ENCODE results near the gene DLG5. TPM values are rescaled to one million over a fixed set of nuclear protein-coding genes. Genes with fewer than 3 reads are reported as not detected.

DLG5 gene
- total RNA-seq, 2 donors from 2014 or later = 1.3 to 4.6 TPM

DNA sequence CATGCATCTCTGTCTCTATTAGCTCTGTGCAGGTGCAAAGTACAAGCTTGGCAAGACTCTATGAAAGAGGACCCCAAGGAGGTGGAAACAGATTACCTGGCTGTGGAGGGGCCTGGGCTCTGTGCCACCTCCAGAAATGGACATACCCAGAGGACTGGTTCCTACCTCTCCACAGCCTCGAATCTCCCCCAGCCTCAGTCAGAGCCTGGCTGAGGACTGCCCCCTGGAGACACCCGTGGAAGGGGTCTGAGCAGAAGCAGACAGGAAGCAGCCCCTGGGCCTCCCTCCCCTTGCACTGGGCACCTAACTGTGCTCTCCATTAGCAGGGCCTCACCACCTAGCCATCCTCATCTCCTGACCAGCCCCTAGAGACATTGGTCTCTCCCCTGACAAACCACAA, 92.0 kb downstream of the DLG5 start:
- DNase-seq (ENCODE audit: low spot score in 2 of 2) (no peak), ATAC-seq (no peak)
- Mint-ChIP-seq H3K27ac (no peak overlapping the region), H3K36me3 (no peaks in the 10 kb centered on the region), H3K9me3 (no peaks in the 10 kb centered on the region)

DNA sequence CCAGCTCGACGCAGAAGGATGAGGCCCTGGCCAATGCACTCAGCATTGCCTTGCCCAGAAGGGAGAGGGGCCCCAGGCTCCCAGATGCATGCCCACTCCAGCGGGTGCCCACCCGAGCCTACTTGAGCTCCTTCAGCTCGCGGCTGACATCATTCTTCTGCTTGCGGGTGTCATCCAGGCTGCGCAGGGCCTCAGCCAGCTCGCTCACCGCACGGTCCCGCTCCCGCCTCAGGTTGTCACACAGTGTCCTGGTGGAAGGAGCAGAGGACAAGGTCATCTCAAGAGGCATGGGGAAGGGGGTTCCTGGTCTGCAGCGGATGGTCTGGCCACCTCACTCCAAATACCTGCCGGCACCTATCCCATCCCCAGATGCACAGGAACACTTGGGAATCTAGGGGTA, 92.8 kb downstream of the DLG5 start:
- Mint-ChIP-seq H3K9me3 (no peaks in the 10 kb centered on the region), H3K27ac (no peak overlapping the region), H3K36me3 (no peaks in the 10 kb centered on the region)
- ATAC-seq = no peak
- no peak for DNase-seq (ENCODE audit: low spot score in 2 of 2)

DNA sequence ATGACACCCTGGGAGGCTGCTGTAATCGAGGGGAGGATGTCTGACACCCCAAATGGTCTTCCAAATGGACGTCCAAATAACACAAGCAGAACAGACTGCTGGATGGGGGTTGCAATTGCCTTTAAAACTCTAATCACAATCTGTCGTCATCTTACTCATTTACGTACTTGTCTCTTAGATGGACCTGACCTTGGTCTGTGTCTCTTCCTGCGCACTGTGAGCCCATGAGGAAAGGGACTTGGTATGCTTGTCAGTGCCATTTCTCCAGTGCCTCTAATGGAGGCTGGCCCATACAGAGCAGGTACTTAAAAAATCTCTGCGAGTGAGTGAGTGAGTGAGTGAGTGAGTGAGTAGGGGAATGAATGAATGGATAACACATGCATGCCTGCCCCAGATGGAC, 93.3 kb downstream of the DLG5 start:
- H3K9me3 Mint-ChIP-seq = no peaks in the 10 kb centered on the region
- no peak overlapping the region for H3K27ac Mint-ChIP-seq
- ATAC-seq (no peak), DNase-seq (ENCODE audit: low spot score in 2 of 2) (no peak)
- no peaks in the 10 kb centered on the region for H3K36me3 Mint-ChIP-seq

DNA sequence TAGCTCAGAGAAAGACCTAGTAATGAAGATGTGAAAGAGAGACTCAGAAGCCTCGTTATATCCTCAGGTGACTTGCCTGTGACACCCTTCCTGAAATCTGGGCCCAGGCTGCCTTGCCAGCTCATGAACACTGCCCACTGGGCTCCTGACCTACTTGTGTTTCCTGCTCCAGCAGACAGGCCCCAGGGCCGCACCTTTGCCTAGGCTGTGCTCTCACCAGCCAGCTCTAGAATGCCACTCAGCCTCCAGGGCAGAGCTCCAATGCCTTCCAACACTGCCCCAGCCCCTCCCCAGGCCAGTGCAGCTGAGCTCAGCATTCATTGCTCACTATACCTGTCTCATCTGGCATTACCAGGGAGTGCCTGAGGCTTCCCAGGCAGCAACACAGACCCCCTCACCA, 94.3 kb downstream of the DLG5 start:
- ATAC-seq (no peak), DNase-seq (ENCODE audit: low spot score in 2 of 2) (no peak)
- Mint-ChIP-seq H3K9me3 (no peaks in the 10 kb centered on the region), H3K36me3 (no peaks in the 10 kb centered on the region), H3K27ac (no peak overlapping the region)

DNA sequence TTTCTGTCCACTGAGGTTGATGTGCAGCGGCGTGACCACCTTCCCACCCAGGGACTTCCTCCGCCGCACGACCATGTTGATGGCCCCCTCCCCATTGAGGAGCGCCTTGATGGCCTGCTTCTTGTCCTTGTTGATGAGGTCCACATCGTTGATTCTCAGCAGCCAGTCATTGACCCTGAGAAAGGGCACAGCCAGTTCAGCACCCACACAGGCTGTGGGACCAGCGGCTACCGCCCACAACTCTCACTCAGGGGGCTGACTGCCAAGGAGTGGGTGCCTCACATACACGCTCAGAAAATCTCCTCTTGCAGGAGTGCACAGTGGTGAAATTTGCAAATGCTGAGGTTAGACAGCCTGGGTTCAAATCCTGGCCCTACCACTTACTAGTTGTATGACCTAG, 97.2 kb downstream of the DLG5 start:
- Mint-ChIP-seq H3K9me3 (no peaks in the 10 kb centered on the region), H3K27ac (peak overlapping the region in 1 of 2 donors; percentile 14), H3K36me3 (no peaks in the 10 kb centered on the region)
- ATAC-seq (no peak), DNase-seq (ENCODE audit: low spot score in 2 of 2) (no peak)

DNA sequence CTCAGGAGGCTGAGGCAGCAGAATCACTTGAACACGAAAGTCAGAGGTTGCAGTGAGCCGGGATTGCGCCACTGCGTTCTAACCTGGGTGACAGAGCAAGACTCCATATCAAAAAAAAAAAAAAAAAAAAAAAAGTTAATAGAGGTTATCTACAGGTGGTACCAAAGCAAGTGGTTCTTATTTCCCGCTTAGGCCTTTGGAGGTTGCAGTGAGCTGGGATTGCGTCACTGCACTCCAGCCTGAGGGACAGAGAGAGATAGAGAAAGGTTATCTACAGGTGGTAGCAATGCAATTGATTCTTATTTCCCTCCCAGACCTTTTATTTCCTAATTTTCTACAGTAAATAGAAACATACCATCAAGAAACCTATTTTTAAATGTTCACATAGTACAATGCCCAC, 98.2 kb downstream of the DLG5 start:
- ATAC-seq = no peak

DNA sequence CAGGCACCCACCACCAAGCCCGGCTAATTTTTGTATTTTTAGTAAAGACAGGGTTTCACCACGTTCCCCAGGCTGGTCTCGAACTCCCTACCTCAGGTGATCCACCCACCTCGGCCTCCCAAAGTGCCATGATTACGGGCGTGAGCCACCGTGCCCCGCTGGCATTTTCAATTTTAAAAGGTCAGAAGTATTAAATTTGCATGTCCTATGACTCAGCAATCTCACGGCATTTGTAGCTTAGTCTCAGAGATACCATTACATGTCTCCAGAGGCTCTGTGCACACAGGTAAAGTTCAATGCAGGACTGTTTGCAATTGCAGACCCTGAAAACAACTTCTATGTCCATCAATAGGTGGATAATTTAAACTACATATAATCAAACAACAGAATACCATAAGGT, 99.2 kb downstream of the DLG5 start:
- Mint-ChIP-seq H3K27ac (no peak overlapping the region), H3K36me3 (no peaks in the 10 kb centered on the region), H3K9me3 (no peaks in the 10 kb centered on the region)
- DNase-seq (ENCODE audit: low spot score in 2 of 2) = no peak
- no peak for ATAC-seq

More for the DNA sequence above, 98.2 kb downstream of the DLG5 start:
- DNase-seq (ENCODE audit: low spot score in 2 of 2) = no peak
- no peaks in the 10 kb centered on the region for H3K36me3 Mint-ChIP-seq
- H3K9me3 Mint-ChIP-seq = no peaks in the 10 kb centered on the region
- no peak overlapping the region for H3K27ac Mint-ChIP-seq

DNA sequence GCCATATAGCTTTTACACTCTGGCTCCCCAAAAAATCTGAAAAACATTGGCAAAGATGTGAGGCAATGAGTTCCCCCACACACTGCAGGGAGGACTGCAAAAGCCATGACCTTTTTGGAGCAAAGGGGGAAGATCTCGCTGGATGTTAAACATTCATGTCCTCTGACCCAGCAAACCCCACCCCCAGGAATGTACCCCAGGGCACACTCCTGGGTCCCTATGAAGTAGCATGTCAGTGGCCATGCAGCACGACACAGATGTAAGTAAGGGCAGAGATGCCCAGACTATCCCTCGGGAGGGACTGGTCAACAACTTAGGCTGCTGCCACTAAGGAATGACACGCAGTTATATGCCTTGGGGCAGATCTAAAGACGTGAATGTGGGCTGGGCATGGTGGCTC, 100.6 kb downstream of the DLG5 start:
- ATAC-seq (no peak), DNase-seq (ENCODE audit: low spot score in 2 of 2) (no peak)
- no peak overlapping the region for H3K27ac Mint-ChIP-seq
- H3K9me3 Mint-ChIP-seq = no peaks in the 10 kb centered on the region
- no peaks in the 10 kb centered on the region for H3K36me3 Mint-ChIP-seq

DNA sequence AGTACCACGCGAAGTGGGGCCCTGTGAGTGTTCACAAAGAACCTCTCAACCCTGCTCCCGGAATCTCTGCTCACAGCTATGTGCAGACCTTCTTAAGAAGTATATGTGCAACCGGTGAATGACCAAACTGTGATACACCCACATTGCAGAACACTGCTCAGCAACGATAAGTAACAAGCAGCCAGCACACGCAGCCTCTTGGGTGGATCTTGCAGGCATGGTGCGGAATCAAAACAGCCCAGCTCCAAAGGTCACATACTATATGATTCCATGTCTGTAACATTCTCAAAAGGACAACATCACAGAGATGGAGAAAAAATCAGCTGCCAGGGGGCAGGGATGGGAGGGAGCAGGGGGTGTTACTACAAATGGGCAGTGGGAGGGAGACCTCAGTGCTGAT, 101.6 kb downstream of the DLG5 start:
- ATAC-seq = no peak
- DNase-seq (ENCODE audit: low spot score in 2 of 2) = no peak
- H3K27ac Mint-ChIP-seq = no peak overlapping the region
- H3K36me3 Mint-ChIP-seq = no peaks in the 10 kb centered on the region
- H3K9me3 Mint-ChIP-seq = no peaks in the 10 kb centered on the region

DNA sequence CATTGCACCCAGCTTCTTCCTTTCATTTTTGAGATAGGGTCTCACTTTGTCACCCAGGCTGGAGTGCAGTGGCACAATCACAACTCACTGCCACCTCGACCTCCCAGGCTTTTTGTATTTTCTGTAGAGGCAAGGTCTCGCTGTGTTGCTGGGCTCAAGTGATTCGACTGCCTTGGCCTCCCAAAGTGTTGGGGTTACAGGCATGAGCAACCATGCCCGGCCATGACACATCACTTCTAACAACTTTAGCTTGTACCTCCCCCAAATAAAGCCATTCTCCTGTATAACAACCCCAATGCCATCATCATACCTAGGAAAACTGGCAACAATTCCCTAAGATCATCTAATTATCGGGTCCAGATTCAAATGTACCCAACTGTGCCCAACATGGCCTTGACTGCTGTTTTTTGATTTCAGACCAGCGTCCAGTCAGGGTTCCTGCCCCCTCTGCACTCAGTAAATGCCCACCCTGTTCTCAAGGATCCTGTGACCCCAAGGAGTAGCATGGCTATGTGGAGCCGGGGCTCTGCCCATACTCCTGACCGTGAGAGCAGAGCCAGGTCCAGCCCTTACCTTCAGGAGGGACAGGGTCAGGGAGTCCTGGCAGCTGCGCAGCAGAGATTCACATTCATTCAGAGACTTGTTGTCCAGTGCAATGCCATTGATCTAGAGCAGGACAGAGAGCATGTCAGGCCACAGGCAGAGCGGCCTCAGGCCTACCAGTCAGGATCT, 102.6 kb downstream of the DLG5 start:
- no peaks in the 10 kb centered on the region for H3K9me3 Mint-ChIP-seq
- no peak for ATAC-seq
- DNase-seq (ENCODE audit: low spot score in 2 of 2) = no peak
- H3K27ac Mint-ChIP-seq = no peak overlapping the region
- no peaks in the 10 kb centered on the region for H3K36me3 Mint-ChIP-seq

DNA sequence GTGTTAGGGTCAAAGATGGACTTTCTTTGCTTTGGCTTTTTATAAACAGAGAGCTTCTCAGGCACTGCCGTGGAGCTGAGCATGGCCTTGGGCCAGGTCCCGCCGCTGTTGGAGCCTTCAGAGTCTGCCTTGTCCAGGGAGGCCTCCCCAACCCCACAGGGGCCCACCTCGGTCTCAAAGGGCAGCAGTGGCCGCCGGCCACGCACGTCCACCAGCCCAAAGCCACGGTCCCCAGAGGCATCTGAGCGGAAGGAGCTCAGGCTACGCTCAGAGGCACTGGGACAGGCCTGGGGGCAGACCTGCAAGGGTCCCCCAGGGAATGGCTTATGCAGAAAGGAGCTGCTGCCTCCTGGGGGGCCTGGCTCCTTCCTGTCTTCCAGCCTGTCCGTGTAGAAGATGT, 105.0 kb downstream of the DLG5 start:
- ATAC-seq (no peak), DNase-seq (ENCODE audit: low spot score in 2 of 2) (no peak)
- Mint-ChIP-seq H3K27ac (peak overlapping the region in 1 of 2 donors; percentile 2), H3K9me3 (no peaks in the 10 kb centered on the region), H3K36me3 (no peaks in the 10 kb centered on the region)

DNA sequence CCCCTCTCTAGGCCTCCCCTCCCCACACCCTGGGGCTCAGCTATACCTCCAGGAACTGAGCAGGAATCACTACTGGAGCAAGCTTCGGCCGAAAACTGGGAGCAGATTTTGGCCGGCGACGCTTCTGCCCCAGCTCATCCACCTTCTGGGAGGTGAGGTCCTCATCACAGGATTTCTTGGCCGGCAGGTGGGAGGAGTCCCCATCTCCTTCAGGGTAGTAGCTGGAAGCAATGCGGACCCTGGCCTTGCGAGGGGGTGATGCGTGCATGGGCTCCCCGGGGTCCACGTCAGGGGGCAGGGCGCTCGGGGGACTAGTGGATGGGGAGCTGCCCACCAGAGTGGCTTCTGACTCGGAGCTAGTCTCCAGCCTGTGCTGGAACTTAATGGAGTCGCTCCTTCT, 105.5 kb downstream of the DLG5 start:
- Mint-ChIP-seq H3K9me3 (no peaks in the 10 kb centered on the region), H3K36me3 (no peaks in the 10 kb centered on the region), H3K27ac (no peak overlapping the region)
- DNase-seq (ENCODE audit: low spot score in 2 of 2) (no peak), ATAC-seq (no peak)

DNA sequence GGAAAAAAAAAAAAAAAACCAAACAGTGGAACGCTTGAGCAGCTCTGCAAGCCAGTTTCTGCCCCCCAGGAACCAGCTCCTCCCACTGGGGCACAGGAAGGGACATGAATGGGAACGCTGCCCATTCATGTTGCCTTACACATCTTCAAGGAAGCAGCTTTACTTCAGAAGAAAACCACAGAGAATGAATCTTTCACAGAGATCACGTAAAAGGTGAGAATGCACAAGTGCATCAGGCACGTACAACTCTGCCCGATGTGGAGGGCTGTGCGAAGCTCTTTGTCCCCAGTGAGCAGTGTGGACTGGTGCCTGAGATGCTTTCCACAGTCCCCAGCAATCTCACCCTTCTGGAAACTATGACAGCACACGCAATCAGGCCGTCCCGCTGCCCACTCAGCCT, 106.2 kb downstream of the DLG5 start:
- H3K36me3 Mint-ChIP-seq = no peaks in the 10 kb centered on the region
- ATAC-seq (peak; percentile 58 to 78), DNase-seq (ENCODE audit: low spot score in 2 of 2) (no peak)
- no peak overlapping the region for H3K27ac Mint-ChIP-seq
- H3K9me3 Mint-ChIP-seq = no peaks in the 10 kb centered on the region

DNA sequence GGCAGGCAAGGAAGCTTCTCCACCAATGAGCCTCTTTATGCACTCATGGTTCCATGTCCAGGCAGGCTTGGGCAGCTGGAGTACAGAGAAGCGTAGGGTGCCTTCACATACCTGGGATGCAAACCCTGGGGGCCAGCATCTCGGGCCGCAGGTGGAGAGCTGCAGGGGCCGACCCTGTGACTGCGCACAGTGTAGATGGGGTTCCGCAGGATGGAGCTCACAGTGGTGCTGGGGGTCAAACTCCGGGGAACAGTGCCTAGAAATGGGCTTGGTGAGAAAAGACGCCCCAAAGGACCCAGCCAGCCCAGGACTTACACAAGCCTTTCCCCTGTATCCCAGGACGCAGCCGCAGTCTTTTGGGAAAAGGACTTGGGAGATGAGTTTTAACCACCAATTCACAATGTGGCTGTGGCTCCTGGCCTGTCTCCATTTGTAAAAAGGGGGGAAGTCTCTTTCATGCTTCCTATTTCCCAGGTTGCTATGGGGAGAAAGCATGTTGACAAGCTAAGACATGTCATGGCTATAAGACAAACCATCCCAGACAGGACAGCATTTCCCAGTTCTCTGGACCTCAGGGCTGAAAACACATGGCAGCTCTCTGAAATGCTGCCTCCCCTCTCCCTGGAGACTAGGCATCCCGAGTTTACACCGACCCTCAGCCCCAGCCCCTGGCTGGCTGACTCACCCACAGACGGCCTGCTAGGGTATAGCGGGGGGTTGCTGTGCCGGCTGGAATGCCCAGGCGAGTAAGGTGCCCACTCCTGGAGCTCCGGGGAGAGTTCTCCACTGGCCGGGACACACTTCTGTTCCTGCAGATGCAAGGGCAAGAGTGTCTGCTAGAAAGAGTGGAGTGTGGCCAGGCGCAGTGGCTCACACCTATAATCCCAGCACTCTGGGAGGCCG, 107.1 kb downstream of the DLG5 start:
- H3K27ac Mint-ChIP-seq = no peak overlapping the region
- no peaks in the 10 kb centered on the region for H3K36me3 Mint-ChIP-seq
- ATAC-seq (no peak), DNase-seq (ENCODE audit: low spot score in 2 of 2) (no peak)
- no peaks in the 10 kb centered on the region for H3K9me3 Mint-ChIP-seq

DNA sequence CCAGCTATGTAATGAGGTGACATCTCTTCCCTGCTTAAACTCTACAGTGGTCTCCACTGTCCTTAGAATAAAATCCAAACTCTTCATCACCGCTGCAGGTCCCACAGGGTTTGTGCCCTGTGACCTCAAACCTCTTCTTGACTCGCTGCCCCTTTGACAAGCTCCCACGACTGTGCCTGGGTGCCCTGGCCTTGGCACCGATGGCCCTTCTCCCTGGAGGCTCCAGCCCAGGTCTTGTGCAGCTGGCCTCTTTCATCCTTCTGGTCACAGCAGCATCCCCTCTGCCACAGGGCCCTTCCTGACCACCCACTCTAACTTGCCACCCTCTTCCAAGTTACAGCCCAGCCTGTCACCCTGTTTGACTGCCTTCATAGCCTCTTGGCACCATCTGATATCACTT, 108.2 kb downstream of the DLG5 start:
- no peak overlapping the region for H3K27ac Mint-ChIP-seq
- no peaks in the 10 kb centered on the region for H3K36me3 Mint-ChIP-seq
- H3K9me3 Mint-ChIP-seq = no peaks in the 10 kb centered on the region
- DNase-seq (ENCODE audit: low spot score in 2 of 2) (no peak), ATAC-seq (no peak)

DNA sequence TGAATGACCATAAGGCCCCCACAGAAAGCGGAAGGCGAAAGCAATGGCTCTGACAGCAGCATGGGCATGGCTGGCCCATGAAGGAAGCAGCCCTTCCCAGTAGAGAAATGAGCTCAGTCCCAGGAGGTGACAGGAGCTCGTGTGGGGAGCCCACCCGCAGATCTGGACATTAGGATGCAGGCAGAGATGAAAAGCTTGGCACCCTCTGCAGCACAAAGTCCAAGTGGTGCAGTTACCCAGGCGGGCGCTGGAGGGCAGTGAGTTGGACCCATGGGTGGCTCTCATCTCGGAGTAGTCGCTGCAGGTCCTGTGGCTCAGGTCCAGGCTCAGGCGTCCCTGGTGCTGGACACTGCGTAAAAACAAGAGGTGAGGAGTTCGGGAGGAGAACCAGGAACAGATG, 109.0 kb downstream of the DLG5 start:
- ATAC-seq = no peak
- H3K36me3 Mint-ChIP-seq = no peaks in the 10 kb centered on the region

DNA sequence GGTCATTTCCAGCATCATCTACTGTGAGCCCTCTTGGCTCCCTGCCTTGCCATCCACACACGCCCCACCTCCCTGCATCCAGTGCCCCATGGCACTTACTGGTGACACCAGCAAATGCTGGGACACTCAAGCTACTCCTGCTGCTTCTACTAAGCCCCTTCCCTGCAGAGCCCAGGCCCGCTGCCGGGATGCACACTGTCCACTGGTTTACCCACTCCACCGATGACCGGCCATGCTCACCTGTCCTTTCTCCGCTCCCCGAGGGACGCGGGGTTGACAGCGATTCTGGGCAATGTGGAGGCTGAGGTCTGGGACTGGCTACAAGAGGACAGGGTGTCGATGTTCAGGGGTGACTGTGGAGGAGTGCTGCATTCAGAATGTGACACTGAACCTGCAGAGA, 110.2 kb downstream of the DLG5 start:
- no peaks in the 10 kb centered on the region for H3K36me3 Mint-ChIP-seq
- DNase-seq (ENCODE audit: low spot score in 2 of 2) (no peak), ATAC-seq (no peak)
- no peak overlapping the region for H3K27ac Mint-ChIP-seq
- no peaks in the 10 kb centered on the region for H3K9me3 Mint-ChIP-seq

More for the DNA sequence above, 109.0 kb downstream of the DLG5 start:
- H3K27ac Mint-ChIP-seq = peak overlapping the region in 1 of 2 donors; percentile 83
- no peaks in the 10 kb centered on the region for H3K9me3 Mint-ChIP-seq
- no peak for DNase-seq (ENCODE audit: low spot score in 2 of 2)

DNA sequence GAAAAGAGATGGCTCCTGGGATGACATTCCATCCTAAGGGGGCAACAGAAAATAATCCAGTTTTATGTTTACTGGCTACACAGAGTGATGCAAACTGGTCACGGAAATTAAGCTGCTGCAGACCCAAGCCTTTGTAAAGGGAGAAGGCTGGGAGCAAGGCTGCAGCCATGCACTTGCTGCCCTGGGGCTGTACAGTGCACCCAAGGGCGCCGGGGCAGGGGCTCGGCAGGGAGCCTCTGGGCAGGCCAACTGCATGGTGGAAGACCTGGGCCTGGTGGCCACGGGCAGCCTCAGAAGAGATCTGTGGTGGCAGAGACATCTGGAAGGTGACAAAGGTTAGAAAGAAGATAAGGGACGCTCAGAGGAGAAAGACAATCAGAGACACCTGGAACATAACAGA, 113.8 kb downstream of the DLG5 start:
- no peaks in the 10 kb centered on the region for H3K9me3 Mint-ChIP-seq
- H3K27ac Mint-ChIP-seq = no peak overlapping the region
- no peaks in the 10 kb centered on the region for H3K36me3 Mint-ChIP-seq
- no peak for ATAC-seq
- no peak for DNase-seq (ENCODE audit: low spot score in 2 of 2)
